ENCODE measurements around the gene ZNF618.

ZNF618 gene

GRCh38 chr9:113973226-113973625, 97.1 kb downstream of the ZNF618 start:
- H3K4me1 ChIP-seq (ENCODE audit: control insufficient read depth, insufficient read depth, low read length): 0 out of 2 replicates have a peak, but pooled peaks cover 1% of the 10 kb centered on the region
- no peak overlapping the region for H3K27ac ChIP-seq (ENCODE audit: low read depth, low read length)
- peaks cover 19% of the 10 kb centered on the region; the same call in 1 of the 2 replicates for H3K36me3 ChIP-seq (ENCODE audit: control insufficient read depth, insufficient read depth, low read length)
- no peaks in the 10 kb centered on the region for H3K9me3 ChIP-seq (ENCODE audit: control insufficient read depth, insufficient read depth, low read length)
- no peak overlapping the region for H3K9ac ChIP-seq (ENCODE audit: low read depth, low read length)
- H3K4me3 ChIP-seq (ENCODE audit: low read depth, low read length): no peak overlapping the region
- no peaks in the 10 kb centered on the region for H3K27me3 ChIP-seq (ENCODE audit: control insufficient read depth, insufficient read depth, low read length)

GRCh38 chr9:113973963-113974413, 97.9 kb downstream of the ZNF618 start:
- H3K36me3 ChIP-seq (ENCODE audit: control insufficient read depth, insufficient read depth, low read length): peaks cover 19% of the 10 kb centered on the region; the same call in 1 of the 2 replicates

GRCh38 chr9:113976915-113977314, 100.8 kb downstream of the ZNF618 start:
- Histone ChIP-seq H3K36me3 (ENCODE audit: control insufficient read depth, insufficient read depth, low read length) (0 out of 2 replicates have a peak, but pooled peaks cover 7% of the 10 kb centered on the region), H3K4me1 (ENCODE audit: control insufficient read depth, insufficient read depth, low read length) (no peaks in the 10 kb centered on the region), H3K9me3 (ENCODE audit: control insufficient read depth, insufficient read depth, low read length) (no peaks in the 10 kb centered on the region), H3K27ac (ENCODE audit: low read depth, low read length) (no peak overlapping the region), H3K27me3 (ENCODE audit: control insufficient read depth, insufficient read depth, low read length) (no peaks in the 10 kb centered on the region), H3K9ac (ENCODE audit: low read depth, low read length) (no peak overlapping the region), H3K4me3 (ENCODE audit: low read depth, low read length) (no peak overlapping the region)

More at GRCh38 chr9:113973963-113974413, 97.9 kb downstream of the ZNF618 start:
- no peaks in the 10 kb centered on the region for H3K9me3 ChIP-seq (ENCODE audit: control insufficient read depth, insufficient read depth, low read length)
- no peaks in the 10 kb centered on the region for H3K27me3 ChIP-seq (ENCODE audit: control insufficient read depth, insufficient read depth, low read length)
- no peak overlapping the region for H3K4me3 ChIP-seq (ENCODE audit: low read depth, low read length)
- no peak overlapping the region for H3K9ac ChIP-seq (ENCODE audit: low read depth, low read length)
- H3K4me1 ChIP-seq (ENCODE audit: control insufficient read depth, insufficient read depth, low read length): no peaks in the 10 kb centered on the region
- H3K27ac ChIP-seq (ENCODE audit: low read depth, low read length): no peak overlapping the region

GRCh38 chr9:113978725-113979342, 102.7 kb downstream of the ZNF618 start:
- H3K9me3 ChIP-seq (ENCODE audit: control insufficient read depth, insufficient read depth, low read length): no peaks in the 10 kb centered on the region
- no peak overlapping the region for H3K27ac ChIP-seq (ENCODE audit: low read depth, low read length)
- no peak overlapping the region for H3K4me3 ChIP-seq (ENCODE audit: low read depth, low read length)
- no peaks in the 10 kb centered on the region for H3K36me3 ChIP-seq (ENCODE audit: control insufficient read depth, insufficient read depth, low read length)
- H3K27me3 ChIP-seq (ENCODE audit: control insufficient read depth, insufficient read depth, low read length): no peaks in the 10 kb centered on the region
- H3K4me1 ChIP-seq (ENCODE audit: control insufficient read depth, insufficient read depth, low read length): no peaks in the 10 kb centered on the region
- no peak overlapping the region for H3K9ac ChIP-seq (ENCODE audit: low read depth, low read length)

- no peak overlapping the region for H3K9ac ChIP-seq (ENCODE audit: low read depth, low read length)
- no peaks in the 10 kb centered on the region for H3K27me3 ChIP-seq (ENCODE audit: control insufficient read depth, insufficient read depth, low read length)
- no peaks in the 10 kb centered on the region for H3K36me3 ChIP-seq (ENCODE audit: control insufficient read depth, insufficient read depth, low read length)
- H3K9me3 ChIP-seq (ENCODE audit: control insufficient read depth, insufficient read depth, low read length): no peaks in the 10 kb centered on the region
- no peak overlapping the region for H3K4me3 ChIP-seq (ENCODE audit: low read depth, low read length)
- H3K27ac ChIP-seq (ENCODE audit: low read depth, low read length): no peak overlapping the region
- H3K4me1 ChIP-seq (ENCODE audit: control insufficient read depth, insufficient read depth, low read length): no peaks in the 10 kb centered on the region
Observed at GRCh38 chr9:113979343-113980127, 103.4 kb downstream of the ZNF618 start.

GRCh38 chr9:113984639-113985380, 108.7 kb downstream of the ZNF618 start:
- Histone ChIP-seq H3K36me3 (ENCODE audit: control insufficient read depth, insufficient read depth, low read length) (peaks cover 16% of the 10 kb centered on the region), H3K27me3 (ENCODE audit: control insufficient read depth, insufficient read depth, low read length) (no peaks in the 10 kb centered on the region), H3K9me3 (ENCODE audit: control insufficient read depth, insufficient read depth, low read length) (no peaks in the 10 kb centered on the region), H3K9ac (ENCODE audit: low read depth, low read length) (no peak overlapping the region), H3K4me1 (ENCODE audit: control insufficient read depth, insufficient read depth, low read length) (no peaks in the 10 kb centered on the region), H3K4me3 (ENCODE audit: low read depth, low read length) (no peak overlapping the region), H3K27ac (ENCODE audit: low read depth, low read length) (no peak overlapping the region)

GRCh38 chr9:113985968-113986585, 110.0 kb downstream of the ZNF618 start:
- Histone ChIP-seq H3K27ac (ENCODE audit: low read depth, low read length) (no peak overlapping the region), H3K4me1 (ENCODE audit: control insufficient read depth, insufficient read depth, low read length) (no peaks in the 10 kb centered on the region), H3K9ac (ENCODE audit: low read depth, low read length) (no peak overlapping the region), H3K27me3 (ENCODE audit: control insufficient read depth, insufficient read depth, low read length) (no peaks in the 10 kb centered on the region), H3K9me3 (ENCODE audit: control insufficient read depth, insufficient read depth, low read length) (no peaks in the 10 kb centered on the region), H3K36me3 (ENCODE audit: control insufficient read depth, insufficient read depth, low read length) (peaks cover 22% of the 10 kb centered on the region), H3K4me3 (ENCODE audit: low read depth, low read length) (no peak overlapping the region)

GRCh38 chr9:113986931-113987330, 110.8 kb downstream of the ZNF618 start:
- Histone ChIP-seq H3K27ac (ENCODE audit: low read depth, low read length) (no peak overlapping the region), H3K4me1 (ENCODE audit: control insufficient read depth, insufficient read depth, low read length) (no peaks in the 10 kb centered on the region), H3K27me3 (ENCODE audit: control insufficient read depth, insufficient read depth, low read length) (no peaks in the 10 kb centered on the region), H3K9ac (ENCODE audit: low read depth, low read length) (no peak overlapping the region), H3K4me3 (ENCODE audit: low read depth, low read length) (no peak overlapping the region), H3K36me3 (ENCODE audit: control insufficient read depth, insufficient read depth, low read length) (peaks cover 22% of the 10 kb centered on the region), H3K9me3 (ENCODE audit: control insufficient read depth, insufficient read depth, low read length) (no peaks in the 10 kb centered on the region)

- no peaks in the 10 kb centered on the region for H3K27me3 ChIP-seq (ENCODE audit: control insufficient read depth, insufficient read depth, low read length)
- H3K36me3 ChIP-seq (ENCODE audit: control insufficient read depth, insufficient read depth, low read length): peaks cover 22% of the 10 kb centered on the region
- no peaks in the 10 kb centered on the region for H3K9me3 ChIP-seq (ENCODE audit: control insufficient read depth, insufficient read depth, low read length)
- no peak overlapping the region for H3K9ac ChIP-seq (ENCODE audit: low read depth, low read length)
- no peaks in the 10 kb centered on the region for H3K4me1 ChIP-seq (ENCODE audit: control insufficient read depth, insufficient read depth, low read length)
- no peak overlapping the region for H3K4me3 ChIP-seq (ENCODE audit: low read depth, low read length)
- no peak overlapping the region for H3K27ac ChIP-seq (ENCODE audit: low read depth, low read length)
Observed at GRCh38 chr9:113987526-113987925, 111.4 kb downstream of the ZNF618 start.

- peaks cover 22% of the 10 kb centered on the region for H3K36me3 ChIP-seq (ENCODE audit: control insufficient read depth, insufficient read depth, low read length)
- H3K9ac ChIP-seq (ENCODE audit: low read depth, low read length): no peak overlapping the region
- no peak overlapping the region for H3K4me3 ChIP-seq (ENCODE audit: low read depth, low read length)
- no peak overlapping the region for H3K27ac ChIP-seq (ENCODE audit: low read depth, low read length)
- H3K27me3 ChIP-seq (ENCODE audit: control insufficient read depth, insufficient read depth, low read length): no peaks in the 10 kb centered on the region
- no peaks in the 10 kb centered on the region for H3K4me1 ChIP-seq (ENCODE audit: control insufficient read depth, insufficient read depth, low read length)
- no peaks in the 10 kb centered on the region for H3K9me3 ChIP-seq (ENCODE audit: control insufficient read depth, insufficient read depth, low read length)
Observed at GRCh38 chr9:113988385-113989016, 112.4 kb downstream of the ZNF618 start.
